Measurements from ENCODE around the gene DYSF.

- TF ChIP-seq POLR2AphosphoS5 (IDR thresholded peaks at IDR 0.05; ENCODE audit: low read depth, low read length) (no peak), POLR2A (IDR thresholded peaks at IDR 0.05; ENCODE audit: low read depth, low read length) (no peak), TAF1 (IDR thresholded peaks at IDR 0.05; ENCODE audit: borderline replicate concordance, low read depth, low read length) (no peak)
Observed at GRCh38 chr2:71693286-71694270, 240.2 kb downstream of the DYSF start.
